ENCODE data around the gene GOLGA6L25. TPM values are rescaled to one million over a fixed set of nuclear protein-coding genes. Genes with fewer than 3 reads are reported as not detected.
"Not testable (repeated sequence)": the region's sequence is repeated elsewhere in the genome, so short reads cannot be mapped to it uniquely, and the experiment has no call there.

The GOLGA6L25 gene
- total RNA-seq, 2 experiments from 2014 or later, result not detected

DNA sequence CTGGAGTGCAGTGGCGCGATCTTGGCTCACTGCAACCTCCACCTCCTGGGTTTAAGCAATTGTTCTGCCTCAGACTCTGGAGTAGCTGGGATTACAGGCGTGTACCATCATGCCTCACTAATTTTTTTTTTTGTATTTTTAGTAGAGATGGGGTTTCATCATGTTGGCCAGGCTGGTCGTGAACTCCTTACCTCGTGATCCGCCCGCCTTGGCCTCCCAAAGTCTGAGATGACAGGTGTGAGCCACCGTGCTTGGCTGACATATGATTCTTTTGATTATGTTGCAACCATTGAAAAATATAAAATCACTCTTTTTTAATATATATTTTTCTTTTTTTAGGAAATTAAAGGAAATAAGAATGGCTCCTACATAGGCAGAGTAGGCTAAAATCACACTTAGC, 44.8 kb downstream of the GOLGA6L25 start:
- H3K27me3 Mint-ChIP-seq; H3K36me3 Mint-ChIP-seq (ENCODE audit: low read depth); CTCF ChIA-PET; intact Hi-C loops (cut with micrococcal nuclease); POLR2A ChIA-PET; H3K27ac Mint-ChIP-seq; H3K4me1 Mint-ChIP-seq (ENCODE audit: low read depth); H3K9me3 Mint-ChIP-seq; H3K4me3 Mint-ChIP-seq; DNase-seq; ATAC-seq: not testable (repeated sequence)

DNA sequence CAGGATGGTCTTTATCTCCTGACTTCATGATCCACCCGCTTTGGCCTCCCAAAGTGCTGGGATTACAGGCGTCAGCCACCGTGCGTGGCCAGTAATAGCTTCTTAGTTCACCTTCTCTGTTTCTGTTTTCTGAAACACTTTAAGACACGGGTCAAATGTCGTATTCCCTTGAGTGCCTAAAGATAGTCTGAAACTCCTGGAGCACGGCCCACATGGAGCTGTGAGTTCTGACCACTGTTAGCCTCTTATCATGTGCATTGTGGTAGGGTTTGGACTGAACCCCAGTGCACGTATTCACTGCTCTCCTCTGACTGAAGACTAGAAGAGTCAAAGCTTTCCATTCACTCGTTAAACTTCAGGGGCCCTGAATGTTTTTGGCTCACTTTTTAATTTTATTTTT, 48.8 kb downstream of the GOLGA6L25 start:
- H3K9me3 Mint-ChIP-seq; H3K4me3 Mint-ChIP-seq; intact Hi-C loops (cut with micrococcal nuclease): not testable (repeated sequence)

More for the DNA sequence above, 48.8 kb downstream of the GOLGA6L25 start:
- CTCF ChIA-PET; H3K4me1 Mint-ChIP-seq (ENCODE audit: low read depth); H3K36me3 Mint-ChIP-seq (ENCODE audit: low read depth); DNase-seq; ATAC-seq; H3K27ac Mint-ChIP-seq; POLR2A ChIA-PET; H3K27me3 Mint-ChIP-seq: not testable (repeated sequence)

Other genes with a start within 250 kb of the GOLGA6L25 start
- gene HERC2, start 231.4 kb upstream of the GOLGA6L25 start, total RNA-seq, result 10 to 100 TPM; 29.5 to 32.3 TPM
- not detected for gene GOLGA6L24, start 195.5 kb upstream of the GOLGA6L25 start, total RNA-seq
- not detected for gene GOLGA8F, start 174.9 kb upstream of the GOLGA6L25 start, total RNA-seq
- gene GOLGA8G, start 20.6 kb upstream of the GOLGA6L25 start, total RNA-seq, result not detected
- gene GOLGA8M, start 158.9 kb downstream of the GOLGA6L25 start, total RNA-seq, result 1 to 10 TPM in 1 of 2 experiments, under 1 TPM in 1; 0.99 to 1.0 TPM